ENCODE measurements around the gene MMS22L.

DNA sequence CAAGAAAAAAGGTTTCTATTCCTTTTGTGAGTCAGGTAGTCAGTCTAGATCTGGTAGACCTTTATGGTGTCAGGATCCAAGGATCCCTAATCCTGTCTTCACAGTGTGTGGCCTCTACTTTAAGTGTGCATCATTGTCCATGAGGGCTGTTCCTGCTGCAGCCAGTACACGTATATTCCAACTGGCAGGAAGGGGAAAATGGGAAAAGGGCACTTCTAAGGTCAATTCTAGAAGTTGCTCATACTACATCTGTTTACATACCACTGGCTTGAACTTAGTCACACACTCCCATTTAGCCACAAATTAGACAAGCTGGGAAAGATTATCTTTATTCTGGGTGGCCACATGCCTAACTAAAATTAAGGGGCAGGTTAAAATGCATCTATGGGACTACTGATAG lies 9.7 kb upstream of the MMS22L start:
- TF ChIP-seq, protein P1, sequence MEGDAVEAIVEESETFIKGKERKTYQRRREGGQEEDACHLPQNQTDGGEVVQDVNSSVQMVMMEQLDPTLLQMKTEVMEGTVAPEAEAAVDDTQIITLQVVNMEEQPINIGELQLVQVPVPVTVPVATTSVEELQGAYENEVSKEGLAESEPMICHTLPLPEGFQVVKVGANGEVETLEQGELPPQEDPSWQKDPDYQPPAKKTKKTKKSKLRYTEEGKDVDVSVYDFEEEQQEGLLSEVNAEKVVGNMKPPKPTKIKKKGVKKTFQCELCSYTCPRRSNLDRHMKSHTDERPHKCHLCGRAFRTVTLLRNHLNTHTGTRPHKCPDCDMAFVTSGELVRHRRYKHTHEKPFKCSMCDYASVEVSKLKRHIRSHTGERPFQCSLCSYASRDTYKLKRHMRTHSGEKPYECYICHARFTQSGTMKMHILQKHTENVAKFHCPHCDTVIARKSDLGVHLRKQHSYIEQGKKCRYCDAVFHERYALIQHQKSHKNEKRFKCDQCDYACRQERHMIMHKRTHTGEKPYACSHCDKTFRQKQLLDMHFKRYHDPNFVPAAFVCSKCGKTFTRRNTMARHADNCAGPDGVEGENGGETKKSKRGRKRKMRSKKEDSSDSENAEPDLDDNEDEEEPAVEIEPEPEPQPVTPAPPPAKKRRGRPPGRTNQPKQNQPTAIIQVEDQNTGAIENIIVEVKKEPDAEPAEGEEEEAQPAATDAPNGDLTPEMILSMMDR (IDR thresholded peaks at IDR 0.05) = no peak
- no peak for TF ChIP-seq POLR2A (IDR thresholded peaks at IDR 0.05)
